MV-4-11 (cell line): Measurements from ENCODE around the gene KNSTRN.

Experiments used
- DNase-seq: peaks from one replicate; lab custom pipeline; 2025; lab: John Stamatoyannopoulos, UW

Gene KNSTRN

DNA sequence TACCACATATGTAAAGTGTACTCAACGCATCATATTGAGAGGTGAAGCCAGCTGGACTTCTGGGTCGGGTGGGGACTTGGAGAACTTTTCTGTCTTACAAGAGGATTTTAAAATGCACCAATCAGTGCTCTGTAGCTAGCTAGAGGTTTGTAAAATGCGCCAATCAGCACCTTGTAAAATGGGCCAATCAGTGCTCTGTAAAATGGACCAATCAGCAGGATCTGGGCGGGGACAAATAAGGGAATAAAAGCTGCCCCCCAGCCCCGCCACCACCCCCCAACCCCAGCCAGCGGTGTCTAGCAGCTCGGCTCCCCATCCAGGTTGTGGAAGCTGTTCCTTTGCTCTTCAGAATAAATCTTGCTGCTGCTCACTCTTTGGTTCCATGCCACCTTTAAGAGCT, 16.8 kb downstream of the KNSTRN start:
- peak; percentile 25 for DNase-seq

DNA sequence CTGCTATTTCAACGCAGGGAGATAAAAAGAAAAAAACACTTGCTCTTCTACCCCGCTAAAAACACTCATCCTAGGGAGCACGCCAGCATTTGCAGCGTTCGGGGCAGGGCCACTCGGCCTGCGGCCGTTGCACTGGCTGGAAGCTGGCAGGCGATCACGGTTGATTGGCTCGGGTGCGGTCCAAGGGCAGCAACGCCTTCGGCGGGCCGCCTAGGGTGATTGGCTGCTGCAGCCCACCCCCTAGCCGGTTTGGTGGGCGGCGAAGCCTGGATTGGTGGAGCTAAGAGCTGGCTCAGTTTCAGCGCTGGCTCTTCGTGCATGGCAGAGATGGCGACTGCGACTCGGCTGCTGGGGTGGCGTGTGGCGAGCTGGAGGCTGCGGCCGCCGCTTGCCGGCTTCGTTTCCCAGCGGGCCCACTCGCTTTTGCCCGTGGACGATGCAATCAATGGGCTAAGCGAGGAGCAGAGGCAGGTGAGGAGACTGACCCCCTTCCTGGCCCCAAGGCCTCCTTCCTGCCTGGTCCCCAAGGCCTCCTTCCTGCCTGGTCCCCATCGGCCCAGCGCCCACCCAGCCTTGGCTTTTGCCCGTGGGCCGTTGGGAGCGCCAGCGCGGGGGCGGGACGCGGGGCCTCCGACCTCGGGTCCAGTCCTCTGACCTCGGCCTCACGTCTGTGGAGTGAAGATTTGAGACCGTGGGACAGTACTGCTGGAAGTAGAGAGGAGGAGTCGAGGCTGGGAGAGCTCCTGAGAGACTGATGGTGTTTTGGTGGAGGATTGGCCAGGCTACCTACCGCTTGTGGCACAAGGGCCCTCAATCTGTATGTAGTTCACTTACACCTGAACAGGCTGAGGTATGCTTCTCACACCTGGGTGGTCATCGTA, 23.2 kb downstream of the KNSTRN start, which contains the start of gene IVD:
Gene IVD, plus strand, starts transcription at position 295 of the 881 bp plus-strand sequence. Its CDS starts 33 bp downstream, at position 328.
- peak; percentile 92 for DNase-seq

DNA sequence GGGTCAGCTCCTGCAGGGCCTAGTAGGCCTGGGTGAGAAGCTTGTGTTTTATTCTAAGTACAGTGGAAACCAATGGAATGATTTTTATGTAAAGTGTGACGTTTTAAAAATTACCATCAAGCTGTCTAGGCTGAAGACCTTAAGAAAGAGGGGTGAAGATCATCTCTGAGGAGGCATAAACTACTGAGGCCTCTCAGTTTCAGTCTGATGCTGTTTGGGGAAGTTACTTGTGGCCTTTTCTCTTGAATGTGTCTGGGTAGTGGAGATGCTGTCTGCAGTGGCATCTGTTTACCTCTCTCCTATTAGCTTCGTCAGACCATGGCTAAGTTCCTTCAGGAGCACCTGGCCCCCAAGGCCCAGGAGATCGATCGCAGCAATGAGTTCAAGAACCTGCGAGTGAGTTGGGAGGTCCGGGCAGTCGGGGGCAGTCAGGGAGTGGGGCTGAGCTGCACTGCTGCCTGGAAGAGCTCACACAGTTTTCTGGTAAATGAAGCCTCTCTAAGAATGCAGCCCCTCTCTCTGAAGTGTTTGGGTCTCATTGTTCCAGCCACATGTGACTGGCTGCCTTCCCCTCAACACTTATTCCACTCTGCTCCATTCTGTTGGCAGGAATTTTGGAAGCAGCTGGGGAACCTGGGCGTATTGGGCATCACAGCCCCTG, 24.9 kb downstream of the KNSTRN start:
- DNase-seq: peak; percentile 76

DNA sequence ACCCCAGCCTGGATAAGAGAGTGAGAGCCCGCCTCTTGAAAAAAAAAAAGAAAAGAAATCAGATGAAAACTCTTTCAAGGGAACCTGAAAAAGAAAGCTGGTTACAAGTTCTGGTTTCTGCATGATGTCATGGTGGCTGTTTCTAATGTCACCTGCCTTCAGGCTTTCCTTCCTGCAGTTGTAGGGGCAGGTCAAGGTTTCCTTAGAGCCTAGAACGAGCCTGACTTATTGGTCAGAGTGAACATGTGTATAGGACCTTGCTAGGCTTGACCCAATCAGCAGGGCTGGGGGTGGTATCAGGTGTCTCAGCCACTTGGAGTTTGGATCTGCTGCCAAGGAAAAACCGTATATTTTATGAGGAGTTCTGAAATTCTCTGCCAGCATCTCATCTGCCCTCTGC, 26.8 kb downstream of the KNSTRN start:
- no peak for DNase-seq

DNA sequence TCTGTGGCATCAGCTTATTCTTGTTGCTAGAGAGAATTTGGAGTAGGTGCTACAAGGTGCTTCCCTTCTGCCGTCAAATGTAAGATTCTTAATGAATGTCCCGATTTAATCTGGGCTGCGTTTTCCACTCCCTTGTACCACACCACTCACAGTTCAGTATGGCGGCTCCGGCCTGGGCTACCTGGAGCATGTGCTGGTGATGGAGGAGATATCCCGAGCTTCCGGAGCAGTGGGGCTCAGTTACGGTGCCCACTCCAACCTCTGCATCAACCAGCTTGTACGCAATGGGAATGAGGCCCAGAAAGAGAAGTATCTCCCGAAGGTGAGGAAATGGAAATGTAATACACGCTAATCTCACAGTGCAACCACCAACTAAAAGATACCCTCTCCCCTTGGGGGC, 28.0 kb downstream of the KNSTRN start:
- DNase-seq: no peak

DNA sequence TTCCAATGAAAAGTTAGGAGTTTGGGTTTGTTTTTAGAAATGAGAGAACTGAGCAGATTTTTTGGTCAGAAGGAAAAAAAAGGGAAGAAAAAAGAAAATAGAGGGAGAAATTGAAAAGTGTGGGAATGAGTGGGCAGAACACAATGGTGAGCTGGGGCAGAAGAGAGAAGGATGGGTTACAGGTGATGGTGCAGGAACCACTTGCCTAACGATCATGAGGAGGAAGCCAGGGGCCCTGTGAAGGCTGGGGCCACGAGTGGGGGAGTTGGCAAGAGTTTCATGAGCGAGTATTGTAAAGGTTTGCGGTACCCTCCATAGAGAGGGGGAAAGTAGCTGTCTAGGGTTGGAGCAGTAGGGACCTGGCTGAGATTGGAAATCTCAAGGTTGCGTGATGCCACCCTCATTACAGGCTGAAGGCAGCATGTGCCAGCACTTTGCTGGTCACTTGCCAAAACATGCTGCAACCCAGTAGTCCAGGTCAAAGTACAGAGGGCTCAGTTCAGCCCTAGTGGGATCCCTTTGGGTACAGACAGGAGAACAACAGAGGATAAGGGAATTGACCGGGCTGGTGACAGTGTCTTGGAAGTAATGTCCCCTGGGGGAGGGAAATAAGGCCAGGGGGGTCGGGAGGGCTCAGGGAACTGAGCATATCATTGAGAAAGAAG, 29.7 kb downstream of the KNSTRN start:
- no peak for DNase-seq

DNA sequence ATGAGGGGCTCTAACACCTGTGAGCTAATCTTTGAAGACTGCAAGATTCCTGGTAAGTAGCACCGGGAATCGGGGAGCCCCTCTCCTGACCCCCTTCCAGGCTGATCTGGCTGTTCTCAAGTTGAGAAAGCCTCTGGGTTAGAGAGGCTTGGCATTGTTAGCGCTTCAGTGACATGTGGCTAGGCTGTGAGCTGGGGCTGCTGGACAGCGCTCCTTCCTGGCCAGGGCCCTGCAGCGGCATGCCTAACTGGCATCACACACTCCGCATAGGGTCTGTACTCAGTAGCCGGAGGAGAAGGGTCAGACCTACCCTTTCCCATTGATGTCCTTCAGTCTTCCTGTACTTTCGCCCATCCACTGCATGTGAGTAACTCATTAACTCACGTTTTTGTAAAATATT, 30.5 kb downstream of the KNSTRN start:
- DNase-seq: no peak

DNA sequence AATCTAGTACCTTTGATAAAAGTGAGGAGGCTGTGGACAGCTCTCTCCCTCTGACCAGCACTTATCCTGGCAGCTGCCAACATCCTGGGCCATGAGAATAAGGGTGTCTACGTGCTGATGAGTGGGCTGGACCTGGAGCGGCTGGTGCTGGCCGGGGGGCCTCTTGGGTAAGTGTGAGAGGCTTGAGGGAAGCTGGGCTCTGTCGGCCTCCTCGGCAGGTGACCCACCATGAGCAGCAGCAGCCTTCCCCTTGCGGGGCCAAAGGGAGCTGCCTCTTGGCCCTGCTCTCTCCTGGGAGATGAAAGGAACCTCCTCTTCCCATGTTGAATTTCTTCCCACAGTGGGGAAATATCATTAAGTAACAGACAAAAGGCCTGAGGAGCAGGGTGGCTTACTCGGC, 32.3 kb downstream of the KNSTRN start:
- DNase-seq: no peak

DNA sequence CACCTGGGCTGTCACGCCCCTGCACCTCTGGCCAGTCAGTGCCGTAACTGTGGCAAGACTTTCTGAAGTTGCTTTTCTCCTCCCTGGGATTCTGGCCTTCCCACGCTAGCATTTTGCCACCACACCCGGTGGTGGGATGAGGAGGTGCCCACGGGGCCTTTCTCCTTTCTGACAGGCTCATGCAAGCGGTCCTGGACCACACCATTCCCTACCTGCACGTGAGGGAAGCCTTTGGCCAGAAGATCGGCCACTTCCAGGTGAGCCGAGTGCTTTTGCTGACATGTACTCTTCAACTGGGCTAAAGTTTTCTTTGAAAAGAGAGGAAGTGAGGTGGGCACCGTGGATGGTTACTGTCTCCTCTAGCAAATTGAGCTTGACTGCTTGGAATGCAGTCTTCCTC, 32.7 kb downstream of the KNSTRN start:
- no peak for DNase-seq

DNA sequence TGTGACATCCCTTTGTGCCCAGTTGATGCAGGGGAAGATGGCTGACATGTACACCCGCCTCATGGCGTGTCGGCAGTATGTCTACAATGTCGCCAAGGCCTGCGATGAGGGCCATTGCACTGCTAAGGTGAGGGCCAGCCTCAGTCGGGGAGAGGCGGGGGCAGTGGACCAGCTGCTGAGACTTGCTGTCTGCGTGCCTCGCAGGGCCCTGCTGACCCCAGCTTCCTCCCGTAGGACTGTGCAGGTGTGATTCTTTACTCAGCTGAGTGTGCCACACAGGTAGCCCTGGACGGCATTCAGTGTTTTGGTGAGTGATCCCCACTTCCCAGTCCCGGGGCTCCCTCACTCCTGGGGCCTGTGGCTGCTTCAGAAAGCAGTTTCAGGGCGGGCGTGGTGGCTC, 33.5 kb downstream of the KNSTRN start:
- no peak for DNase-seq

DNA sequence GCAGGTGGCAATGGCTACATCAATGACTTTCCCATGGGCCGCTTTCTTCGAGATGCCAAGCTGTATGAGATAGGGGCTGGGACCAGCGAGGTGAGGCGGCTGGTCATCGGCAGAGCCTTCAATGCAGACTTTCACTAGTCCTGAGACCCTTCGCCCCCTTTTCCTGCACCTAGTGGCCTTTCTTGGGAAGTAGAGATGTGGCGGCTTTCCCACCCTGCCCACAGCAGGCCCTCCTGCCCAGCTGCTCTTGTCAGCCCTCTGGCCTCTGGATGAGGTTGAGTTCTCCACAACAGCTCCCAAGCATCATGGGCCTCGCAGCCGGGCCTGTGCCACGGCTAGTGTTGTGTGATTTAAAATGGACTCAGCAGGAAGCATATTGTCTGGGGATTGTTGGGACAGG, 35.6 kb downstream of the KNSTRN start:
- DNase-seq: no peak

DNA sequence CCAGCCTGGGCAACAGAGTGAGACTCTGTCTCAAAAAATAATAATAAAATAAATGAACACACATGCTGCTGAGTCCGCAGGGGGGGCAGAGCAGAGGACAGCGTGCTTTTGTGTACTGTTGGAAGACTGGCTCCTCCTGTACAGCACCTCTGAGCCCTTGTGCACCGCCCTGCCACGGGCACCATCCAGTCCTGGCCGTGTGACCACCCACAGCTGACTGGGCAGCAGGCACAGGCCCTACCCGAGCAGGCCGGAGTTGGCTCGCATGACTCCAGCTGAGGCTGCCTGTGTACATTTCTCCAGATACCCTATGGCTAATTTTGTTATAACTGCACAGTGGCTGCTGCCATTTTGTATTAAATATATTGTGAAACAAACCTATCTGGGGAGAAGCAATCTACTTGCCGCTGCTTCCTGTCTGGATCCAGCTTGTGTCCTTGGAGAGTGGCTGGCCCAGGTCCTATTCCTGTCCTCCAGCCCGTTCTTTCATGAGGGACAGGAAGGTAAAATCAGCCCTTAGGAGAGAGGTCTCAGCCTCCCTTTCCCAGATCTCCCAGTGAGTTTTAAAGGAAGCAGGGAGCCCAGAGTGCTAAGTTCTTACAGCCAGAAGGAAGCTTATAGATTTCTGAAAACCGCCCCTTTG, 37.7 kb downstream of the KNSTRN start:
- DNase-seq: no peak

DNA sequence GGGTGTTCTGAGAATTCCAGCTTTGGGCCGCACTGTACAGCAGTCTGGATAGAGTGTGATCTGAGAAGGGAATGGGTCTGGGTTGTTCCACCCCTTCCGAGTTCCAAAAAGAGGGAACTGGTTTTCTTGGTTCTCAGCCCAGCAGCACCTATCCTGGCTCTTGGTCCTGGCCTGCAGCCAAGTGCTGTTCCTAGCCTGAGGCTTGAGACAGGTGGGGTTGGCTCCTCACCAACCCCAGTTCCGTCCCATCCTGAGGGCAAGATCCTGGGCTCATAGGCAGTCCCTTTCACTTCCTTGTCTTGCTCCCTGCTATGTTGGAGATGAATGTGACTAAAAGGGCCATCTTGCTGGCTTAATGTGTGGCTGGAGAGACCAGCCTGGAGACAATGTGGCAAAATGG, 38.3 kb downstream of the KNSTRN start:
- peak; percentile 54 for DNase-seq

DNA sequence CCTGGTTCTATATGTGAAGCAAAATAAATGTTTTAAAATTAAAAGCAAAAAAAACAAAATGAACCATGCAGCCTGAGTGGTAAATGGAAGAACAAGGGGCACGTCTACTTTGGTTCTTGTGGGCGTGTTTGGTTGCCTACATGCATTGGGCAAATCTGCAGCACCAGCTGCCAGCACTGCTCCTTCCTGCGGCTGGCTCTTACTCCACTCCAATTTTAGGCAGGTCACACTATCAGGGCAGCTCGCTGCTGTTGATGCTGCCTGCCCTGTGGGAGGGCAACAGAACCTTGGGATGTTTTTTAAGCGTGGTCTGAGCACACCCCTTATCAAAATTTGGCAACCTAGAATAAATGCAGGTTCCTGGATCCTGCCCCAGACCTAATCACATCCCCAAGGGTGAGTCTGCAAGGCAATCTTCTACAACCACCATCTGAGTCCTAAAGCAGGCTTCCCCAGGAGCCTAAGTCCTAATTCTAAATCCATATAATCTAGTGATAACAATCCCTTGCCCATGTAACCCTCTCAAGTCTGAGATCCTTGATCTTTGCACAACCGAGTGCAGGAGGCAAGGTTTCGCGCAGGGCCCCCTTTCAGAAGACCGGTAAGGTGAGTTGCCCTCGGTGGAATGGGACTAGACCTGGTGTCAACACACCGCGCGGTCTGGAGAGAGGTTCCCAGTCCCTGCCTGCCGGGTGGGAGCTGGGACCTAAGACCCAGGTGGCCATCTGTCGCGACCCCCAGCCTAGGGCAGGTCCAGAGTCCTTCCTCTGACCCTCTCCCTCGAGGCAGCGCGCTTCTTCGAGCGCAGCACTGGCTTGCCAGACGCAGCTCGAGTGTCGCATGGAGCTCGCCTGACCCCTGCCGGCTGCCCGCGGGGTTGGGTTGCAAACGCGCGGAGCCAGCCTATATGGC, 39.0 kb downstream of the KNSTRN start:
- DNase-seq: peak; percentile 39

DNA sequence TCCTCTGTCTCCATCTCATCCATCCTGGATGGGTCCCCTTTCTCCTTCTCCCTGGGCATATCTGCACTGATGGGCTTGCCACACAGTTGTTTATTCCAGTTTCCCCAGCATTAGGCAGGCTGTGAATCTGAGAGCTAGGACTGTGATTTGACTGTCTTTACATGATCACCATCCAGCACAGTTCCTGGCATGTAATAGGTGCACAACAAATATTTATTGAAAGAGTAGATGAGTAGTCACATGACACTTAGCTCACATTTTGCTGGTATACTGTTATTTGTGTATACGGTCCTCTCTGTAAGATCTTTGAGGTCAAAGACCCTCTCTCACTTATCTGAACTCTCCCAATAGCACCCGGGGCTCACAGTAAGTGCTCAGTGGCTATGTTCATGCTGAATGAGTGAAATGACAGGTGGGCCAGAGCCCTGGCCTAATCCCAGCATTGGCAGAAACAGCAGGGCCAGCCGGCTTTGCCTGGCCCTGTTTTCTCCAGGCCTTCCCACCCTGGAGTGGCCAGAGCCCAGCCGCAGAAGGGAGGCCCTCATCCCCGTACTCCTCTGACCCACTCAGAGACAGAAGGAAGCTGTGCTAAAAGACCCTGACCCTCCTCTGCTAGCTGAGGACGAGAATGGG, 42.1 kb downstream of the KNSTRN start:
- DNase-seq: no peak

DNA sequence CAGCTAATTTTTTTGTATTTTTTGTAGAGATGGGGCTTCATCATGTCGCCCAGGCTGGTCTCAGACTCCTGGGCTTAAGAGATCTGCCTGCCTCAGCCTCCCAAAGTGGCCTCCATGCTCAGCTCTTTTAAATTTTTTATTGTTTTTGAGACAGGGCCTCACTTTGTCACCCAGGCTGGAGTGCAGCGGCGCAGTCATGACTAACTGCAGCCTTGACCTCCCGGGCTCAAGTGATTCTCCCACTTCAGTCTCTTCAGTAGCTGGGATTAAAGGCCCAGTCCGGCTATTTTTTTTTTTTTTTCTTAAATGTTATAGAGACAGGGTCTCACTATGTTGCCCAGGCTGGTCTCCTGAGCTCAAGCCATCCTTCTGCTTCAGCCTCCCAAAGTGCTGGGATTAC, 43.2 kb downstream of the KNSTRN start:
- no peak for DNase-seq

DNA sequence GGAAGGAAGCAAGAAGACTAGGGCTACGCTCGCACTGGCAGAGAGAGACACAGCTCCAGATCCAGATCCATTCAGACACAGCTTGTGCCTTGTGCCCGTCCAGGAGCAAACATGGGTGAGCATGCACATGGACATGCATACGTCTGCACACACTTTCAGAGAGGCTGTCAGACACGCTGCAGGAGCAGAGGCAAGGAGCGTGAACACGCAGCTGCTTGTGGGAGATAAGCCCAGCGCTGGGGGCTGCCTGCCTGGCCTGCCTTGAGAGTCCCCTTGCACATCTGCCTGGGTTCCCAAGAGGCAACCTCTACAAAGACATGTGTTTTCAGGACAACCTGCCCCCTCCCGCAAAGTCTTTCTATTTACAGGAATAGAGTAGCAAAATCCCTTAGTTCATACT, 44.7 kb downstream of the KNSTRN start:
- no peak for DNase-seq

DNA sequence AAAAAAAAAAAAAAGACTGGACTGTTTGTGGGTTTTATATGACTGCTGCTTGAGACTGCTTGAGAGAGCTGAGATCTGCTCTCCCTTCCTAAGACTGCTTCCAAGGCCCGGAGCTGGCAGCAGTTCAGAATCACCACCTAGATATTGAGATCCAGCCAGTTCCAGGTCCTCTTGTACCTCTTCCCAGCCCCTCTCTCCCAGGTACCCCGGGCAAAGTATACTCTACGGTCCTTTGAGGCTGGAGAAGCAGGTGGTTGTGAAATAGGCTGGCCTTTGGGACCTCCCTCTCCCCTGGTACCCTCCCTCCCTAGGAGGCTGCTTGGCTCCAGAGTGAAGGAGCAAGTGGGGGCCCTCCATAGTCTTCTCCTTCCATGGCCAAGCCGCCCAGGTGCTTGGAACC, 45.7 kb downstream of the KNSTRN start:
- DNase-seq: no peak

DNA sequence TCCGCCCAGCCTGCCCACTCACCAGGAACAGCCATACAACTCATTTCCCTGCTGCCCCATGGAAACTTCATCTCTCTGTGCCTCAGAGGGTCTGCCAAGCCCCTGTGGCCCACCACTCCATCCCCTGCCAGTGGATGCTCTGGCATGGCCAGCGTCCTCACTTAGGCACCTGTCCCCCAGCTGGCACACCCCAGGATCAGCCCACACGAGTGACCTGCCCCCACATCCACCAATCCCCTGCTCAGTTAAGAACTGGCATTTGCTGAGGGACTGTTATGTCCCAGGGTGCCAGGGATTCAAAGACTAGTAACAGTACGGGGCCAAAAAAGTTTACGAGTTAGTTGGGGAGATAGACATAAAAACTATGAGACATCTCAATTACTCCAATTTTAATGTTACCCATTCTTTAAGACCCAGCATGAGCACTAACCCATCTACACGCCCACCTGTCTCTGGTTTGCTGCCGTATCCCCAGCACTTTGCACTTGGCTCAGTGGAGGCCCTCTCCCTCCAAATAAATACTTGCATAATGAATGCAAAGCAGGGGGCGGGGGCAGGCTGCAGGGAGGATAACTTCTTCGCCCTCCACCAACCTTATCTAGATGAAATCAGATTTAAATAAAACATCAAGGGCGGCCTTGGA, 46.7 kb downstream of the KNSTRN start:
- DNase-seq: no peak

DNA sequence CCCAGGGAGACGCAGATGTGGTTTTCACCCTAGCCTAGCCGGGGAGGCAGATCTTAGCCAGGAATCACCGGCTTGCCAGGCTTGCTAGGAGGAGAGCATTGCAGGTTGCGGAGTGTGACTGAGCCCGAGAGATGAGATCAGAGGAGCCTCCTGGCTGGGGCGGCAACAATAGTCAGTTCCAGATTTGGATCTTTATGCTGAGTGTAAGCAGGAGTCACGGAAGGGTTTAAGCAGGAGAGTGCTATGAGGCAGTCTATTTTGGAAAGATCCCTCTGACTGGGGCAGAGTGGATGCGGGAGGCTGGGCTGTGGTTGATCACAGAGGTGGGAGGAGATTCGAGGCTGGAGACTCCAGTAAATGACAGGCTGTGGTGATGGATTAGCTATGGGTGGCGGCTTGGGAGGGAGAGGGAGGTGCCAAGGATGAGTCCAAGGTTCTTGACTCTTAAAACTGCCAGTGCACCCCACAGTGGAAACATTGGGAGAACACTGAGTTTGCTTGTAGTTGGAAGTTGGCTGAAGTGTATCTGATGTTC, 47.8 kb downstream of the KNSTRN start:
- DNase-seq: peak; percentile 61
